Activated CD8-positive, alpha-beta memory T cell treated with anti-CD3 and anti-CD28 coated beads, Interleukin-2, amount 50 U/mL, for 24 hours (primary cell): Measurements from ENCODE around the gene PLIN5.

Experiments used
- DNase-seq: peaks from one replicate; pipeline ENCODE4 v3.0.0-alpha.2; 2020; ENCODE audit errors: extremely low read depth

PLIN5 gene

DNA sequence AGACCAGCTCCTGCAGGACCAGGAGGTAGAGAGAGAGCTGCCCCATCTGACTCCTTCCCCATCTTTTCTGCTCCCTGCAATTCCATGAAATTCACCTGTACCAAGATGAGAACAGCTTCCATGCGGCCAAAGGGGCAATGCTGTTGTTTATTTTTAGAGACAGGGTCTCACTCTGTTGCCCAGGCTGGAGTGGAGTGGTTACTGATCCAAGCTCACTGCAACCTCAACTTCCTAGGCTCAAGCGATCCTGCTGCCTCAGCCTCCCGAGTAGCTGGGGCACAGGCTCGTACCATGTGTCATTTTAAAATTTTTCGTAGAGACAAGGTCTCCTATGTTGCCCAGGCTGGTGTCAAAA is 13.2 kb downstream of the PLIN5 start:
- no peak for DNase-seq

DNA sequence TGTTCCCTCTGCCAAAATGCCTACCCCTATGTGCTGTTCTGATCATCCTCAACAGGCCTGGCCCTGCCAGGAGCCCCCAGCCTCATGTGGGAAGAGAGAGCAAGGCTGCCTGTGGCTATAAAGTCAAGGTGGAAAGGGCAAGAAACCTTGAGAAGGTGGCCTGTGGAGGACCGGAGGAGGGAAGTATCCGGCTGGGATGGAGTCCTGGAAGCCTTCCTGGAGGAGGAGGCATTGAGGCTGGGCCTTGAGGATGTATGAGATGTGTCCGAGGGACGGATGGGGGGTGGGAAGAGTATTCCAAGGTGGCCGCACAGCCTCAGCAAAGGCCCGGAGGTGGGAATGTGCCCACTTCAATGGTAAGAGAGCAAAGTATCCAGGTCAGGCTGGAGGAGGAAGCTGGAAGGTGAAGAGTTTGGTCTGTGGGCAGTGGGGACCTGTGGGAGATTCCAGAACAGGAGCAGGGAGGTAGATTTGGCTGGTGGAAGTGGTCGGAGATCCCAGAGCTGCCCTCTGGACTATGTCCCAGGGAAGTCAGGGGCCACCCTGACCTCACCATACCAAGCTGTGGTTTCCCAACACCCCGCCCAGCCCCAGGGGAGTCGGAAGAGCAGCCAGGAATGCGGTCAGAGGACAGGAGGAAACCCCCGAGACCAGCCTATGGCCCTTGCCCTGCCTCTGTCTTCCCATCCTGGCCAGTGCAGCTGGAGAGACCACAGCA is 13.7 kb downstream of the PLIN5 start:
- no peak for DNase-seq

DNA sequence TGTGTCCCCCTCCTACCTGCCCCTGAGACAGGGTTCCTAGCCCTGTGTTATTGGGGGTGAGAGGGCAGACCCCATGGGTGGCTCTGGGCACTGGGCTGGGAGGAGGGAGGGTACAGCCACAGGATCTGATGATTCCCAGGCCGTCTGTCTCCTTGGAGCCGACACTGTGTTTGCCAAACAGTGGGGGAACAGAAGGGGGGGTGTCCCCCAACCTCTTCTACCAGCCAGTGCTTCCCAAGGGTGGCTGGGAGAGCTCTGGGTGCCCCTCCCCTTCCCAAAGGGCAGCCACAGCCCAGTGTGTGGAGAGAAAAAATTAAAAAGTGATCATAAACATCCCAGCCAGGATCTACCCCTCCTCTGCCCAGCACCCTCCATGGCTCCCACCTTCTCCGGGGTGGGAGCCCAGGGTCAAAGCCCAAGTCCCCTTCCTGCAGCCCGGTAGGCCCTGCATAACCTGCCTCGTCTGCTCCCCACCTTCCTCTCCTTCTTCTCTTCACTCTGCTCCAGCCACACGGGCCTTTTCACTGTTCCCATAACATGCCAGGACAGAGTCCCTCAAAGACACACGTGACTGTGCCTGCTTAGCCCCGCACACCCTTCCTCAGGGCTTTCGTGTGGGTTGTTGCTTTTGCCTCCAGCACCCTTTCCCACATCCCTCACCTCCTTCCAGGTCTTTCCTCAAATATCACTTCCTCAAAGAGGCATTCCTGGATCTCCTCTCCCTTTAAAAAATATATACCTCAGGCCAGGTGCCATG is 15.3 kb downstream of the PLIN5 start:
- no peak for DNase-seq

DNA sequence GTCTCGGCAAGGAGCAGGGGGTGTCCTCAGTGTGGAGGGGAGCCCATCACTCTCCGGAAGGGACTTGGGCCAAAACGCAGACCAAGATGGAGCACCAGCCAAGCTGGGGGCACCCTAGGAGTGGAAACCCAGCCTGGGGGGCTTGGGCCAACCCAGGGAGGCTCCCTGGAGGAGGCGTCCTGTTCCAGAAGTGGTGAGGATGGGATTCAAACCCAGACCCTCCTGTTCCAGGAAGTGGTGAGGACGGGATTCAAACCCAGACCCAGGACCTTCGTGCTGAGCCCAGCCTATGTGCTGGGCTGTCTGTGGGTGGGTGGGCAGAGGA is 15.9 kb downstream of the PLIN5 start:
- DNase-seq = no peak

DNA sequence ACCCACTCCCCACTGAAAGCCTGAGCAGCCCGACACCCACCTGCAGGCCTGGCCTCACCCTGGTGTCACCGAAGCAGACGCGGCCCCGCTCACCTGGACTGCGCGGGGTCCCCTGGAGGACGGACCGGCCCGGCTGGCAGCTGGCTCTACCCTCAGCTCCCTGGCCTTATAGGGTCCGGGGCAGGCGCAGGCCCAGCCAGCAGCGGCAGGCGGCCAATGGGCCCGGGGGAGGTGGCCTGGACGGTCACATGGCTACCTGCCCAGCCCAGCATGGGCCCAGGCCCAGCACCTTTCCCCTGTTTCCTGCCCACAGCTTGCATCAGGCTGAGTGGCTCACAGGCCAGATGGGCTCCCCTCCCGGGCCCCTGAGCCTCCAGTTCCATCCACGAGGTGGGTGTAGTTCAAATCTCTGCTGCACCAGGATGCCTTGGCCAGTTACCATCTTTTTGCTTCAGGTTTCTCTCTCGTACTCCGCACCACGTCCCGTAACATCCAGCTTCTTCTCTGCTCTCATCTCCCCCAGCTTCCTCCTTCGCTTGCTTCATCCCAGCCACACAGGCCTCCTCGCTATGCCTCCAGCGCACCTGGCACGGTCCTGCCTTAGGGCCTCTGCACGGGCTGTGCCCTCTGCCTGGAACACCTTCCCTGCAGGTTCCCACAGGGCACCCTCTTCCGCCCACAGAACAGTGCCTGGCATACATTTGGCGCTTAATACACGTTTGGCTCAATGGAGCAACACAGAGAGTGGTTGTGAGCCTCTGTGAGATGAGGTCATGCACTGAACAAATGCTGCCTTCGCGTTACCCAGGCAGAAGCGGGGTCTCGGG is 16.5 kb downstream of the PLIN5 start, which contains the start of gene PLIN4:
TSS of gene PLIN4 (minus strand) at position 142 of the 827 bp plus-strand sequence. CDS start 214 bp downstream, outside the sequence.
- DNase-seq = no peak

DNA sequence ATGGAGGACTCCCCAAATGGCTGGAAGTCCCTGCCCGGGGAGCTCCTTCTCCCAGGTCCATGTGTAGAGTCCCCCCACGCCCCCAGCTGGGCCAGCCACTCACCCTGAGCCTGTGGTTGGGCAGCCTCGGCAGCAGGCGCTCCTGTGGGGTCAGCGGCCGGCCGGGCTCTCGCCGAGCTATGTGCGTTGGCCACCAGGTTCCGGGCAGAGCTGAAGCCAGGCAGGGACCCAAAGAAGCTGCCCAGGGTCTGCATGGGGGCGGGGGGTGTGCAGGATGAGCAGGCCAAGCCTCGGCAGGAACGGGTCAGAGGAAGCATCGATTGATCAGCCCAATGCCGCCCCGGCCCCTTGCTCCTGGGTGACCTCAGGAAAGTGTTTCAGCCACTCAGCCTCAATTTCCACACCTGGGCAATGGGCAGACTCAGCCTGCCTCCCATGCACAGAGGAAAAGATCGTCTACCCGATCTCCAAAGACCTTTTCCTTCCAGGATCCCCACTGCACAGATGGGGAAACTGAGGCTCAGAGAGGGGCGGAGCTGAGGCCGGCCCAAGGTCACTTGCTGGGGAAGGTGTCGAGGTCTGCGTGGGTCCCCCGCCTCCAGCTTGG is 17.5 kb downstream of the PLIN5 start:
- no peak for DNase-seq

DNA sequence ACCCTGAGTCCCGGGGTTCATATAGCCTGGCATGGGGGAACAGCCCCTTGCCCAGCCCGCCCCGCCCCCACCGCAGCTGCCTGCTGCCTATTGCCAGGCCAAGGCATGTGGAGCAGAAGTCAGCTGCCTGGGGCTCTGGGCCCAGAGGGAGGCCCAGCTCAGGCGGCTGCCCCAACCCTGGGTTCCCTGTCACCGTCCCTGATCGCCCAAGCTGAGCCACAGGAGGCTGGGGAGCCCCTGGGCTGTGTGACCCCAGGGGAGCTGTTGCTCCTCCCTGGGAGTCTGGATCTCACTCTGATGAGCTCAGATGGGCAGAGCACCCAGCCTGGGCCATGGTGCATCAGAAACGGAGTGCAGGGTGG is 18.1 kb downstream of the PLIN5 start:
- DNase-seq = no peak

DNA sequence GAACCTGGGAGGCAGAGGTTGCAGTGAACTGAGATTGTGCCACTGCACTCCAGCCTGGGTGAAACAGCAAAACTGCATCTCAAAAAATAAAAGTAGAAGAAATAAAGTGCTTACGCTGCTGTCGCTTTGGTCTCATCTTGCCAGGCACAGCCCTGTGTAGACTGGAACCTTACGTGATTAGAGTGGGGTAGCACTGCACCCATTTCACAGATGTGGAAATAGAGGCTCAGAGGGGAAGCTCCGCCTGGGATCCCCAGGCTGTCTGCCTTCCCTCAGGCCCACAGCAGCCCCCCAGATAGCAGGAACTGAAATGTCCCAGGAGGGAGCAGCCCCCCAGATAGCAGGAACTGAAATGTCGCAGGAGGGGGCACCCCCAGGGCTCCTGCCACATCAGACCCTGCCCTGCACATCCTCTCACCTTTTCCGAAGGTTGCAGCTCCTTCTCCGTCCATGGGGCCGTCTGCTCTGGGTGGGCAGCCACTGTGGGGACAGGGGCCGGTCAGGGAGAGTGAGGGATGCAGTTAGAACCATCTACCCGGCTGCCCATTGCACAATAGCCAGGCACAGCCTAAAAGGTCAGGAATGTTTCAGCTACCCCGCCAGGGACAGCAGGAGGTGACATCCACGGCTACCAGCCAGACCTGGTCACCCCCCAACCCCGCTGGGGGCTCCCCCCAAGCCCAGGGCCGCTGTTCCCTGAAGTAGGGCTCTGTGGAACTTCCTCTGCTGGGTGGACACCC is 18.7 kb downstream of the PLIN5 start:
- DNase-seq = no peak

DNA sequence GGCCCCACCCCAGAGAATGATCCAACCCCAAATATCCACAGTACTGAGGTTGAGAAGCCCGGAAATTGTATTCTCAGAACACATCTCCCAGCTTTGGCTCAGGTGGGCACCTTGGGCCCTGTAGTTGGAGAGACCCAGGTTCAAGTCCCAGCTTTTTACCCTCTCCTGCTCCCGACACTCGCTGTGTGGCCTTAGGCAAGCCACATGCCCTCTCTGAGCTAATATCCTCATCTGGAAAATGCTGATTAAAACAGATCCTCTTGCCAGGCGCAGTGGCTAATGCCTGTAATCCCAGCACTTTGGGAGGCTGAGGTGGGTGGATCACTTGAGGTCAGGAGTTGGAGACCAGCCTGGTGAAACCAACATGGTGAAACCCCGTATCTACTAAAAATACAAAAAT is 19.3 kb downstream of the PLIN5 start:
- DNase-seq = no peak

DNA sequence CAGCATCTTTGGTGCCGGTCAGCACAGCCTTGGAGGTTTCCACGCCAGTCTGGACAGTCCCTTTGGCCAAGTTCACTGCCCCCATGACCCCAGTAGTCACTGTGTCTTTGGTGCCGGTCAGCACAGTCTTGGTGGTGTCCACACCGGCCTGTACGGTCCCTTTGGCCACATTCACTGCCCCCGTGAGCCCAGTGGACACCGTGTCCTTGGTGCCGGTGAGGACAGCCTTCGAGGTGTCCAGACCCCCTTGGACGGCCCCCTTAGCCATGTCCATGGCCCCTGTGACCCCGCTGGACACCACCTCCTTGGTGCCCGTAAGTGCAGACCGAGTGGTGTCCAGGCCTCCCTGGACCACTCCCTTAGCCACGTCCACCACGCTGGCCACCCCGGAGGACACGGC is 21.8 kb downstream of the PLIN5 start:
- no peak for DNase-seq

DNA sequence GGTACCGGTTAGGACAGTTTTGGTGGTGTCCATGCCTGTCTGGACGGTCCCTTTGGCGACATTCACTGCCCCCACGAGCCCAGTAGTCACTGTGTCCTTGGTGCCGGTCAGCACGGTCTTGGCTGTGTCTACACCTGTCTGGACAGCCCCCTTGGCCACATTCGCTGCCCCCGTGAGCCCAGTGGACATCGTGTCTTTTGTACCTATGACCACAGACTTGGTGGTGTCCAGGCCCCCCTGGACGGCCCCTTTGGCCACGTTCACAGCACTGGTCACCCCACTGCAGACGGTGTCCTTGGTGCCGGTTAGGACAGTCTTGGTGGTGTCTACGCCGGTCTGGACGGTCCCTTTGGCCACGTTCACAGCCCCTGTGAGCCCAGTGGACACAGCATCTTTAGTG is 23.0 kb downstream of the PLIN5 start:
- no peak for DNase-seq

DNA sequence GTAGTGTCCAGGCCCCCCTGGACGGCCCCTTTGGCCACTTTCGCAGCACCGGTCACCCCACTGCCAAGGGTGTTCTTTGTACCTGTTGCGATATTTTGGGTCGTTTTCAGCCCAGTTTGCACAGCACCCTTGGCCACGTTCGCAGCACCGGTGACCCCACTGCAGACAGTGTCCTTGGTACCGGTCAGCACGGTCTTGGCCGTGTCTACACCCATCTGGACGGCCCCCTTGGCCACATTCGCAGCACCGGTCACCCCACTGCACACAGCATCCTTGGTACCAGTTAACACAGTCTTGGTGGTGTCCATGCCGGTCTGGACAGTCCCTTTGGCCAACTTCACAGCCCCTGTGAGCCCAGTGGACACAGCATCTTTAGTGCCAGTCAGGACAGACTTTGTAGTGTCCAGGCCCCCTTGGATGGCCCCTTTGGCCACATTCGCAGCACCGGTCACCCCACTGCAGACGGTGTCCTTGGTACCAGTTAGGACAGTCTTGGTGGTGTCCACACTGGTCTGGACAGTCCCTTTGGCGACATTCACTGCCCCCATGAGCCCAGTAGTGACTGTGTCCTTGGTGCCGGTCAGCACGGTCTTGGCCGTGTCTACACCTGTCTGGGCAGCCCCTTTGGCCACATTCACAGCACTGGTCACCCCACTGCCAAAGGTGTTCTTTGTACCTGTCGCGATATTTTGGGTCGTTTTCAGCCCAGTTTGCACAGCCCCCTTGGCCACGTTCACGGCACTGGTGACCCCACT is 23.5 kb downstream of the PLIN5 start:
- DNase-seq = no peak

DNA sequence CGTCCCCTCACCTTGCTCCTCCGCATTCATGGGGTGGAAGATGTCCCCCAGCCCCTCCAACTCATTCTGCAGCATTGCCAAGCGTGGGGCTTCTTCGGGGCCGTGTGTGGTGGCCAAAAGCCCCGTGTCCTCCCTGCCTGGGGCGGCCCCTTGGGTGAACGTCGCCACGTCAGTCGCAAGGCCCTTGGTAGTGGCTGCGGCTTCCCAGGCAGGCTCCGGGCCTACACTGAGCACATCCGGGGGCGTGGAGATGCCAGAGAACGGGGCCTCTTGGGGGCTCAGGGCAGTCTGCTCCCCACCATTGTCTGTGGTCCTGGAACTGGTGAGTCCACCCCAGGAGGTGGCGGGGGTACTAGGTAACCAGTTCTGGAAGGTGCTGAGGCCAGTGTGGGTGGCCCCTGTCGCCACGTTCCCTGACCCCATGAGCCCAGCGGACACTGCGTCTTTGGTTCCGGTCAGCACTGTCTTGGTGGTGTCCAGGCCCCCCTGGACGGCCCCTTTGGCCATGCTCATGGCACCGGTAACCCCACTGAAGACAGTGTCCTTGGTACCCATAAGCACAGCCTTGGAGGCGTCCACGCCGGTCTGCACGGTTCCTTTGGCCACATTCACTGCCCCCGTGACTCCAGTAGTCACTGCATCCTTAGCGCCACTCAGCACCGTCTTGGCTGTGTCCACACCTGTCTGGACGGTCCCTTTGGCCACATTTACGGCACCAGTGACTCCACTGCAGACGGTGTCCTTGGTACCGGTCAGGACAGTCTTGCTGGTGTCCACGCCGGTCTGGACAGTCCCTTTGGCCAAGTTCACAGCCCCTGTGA is 24.4 kb downstream of the PLIN5 start:
- DNase-seq = no peak

DNA sequence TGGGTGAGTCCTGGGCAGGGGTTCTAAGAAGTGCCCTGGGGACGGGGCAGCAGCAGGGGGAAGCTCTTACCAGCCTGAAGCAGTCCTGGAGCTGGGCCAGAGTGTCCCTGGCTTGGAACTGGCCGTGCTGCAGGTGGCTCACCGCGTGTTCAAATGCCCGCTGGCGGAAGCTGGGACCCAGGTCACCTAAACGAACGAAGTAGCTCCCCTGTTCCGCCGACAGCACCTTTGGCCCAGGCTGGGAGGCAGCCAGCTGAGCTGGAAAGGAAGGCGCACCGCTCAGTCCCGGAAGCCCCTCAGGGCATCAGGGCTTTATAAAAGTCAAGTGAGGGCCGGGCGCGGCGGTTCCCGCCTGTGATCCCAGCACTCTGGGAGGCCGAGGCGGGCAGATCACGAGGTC is 26.3 kb downstream of the PLIN5 start:
- DNase-seq = no peak

DNA sequence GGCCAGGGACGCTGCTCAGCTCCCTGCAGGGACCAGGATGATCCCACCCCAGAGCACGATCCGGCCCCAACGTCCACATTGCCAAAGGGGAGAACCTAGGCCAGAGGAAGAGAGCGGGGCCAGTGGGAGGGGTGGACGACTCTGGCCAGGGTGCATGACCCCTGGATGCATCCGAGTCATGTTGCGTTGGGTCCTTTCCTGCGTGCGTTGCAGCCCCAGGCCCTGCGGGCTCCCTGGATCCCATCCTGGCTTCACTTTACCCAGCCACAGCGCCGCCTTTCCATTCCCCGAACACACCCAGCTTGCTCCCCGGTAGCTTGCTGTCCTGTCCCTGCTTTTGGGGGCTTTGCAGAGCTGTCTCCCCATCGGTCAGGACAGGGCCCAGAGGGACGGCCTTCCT is 27.2 kb downstream of the PLIN5 start:
- no peak for DNase-seq

DNA sequence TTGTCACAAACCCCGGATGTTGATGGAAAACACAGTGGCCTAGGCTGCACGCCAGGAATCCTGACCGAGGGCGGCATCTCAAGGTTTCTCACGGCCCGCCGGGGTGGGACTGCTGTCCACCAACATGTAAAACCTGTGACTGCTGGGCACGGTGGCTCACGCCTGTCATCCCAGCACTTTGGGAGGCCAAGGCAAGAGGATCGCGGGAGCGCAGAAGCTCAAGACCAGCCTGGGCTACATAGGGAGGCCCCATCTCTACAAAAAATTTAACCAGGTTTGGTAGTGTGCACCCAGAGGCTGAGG is 27.9 kb downstream of the PLIN5 start:
- no peak for DNase-seq

DNA sequence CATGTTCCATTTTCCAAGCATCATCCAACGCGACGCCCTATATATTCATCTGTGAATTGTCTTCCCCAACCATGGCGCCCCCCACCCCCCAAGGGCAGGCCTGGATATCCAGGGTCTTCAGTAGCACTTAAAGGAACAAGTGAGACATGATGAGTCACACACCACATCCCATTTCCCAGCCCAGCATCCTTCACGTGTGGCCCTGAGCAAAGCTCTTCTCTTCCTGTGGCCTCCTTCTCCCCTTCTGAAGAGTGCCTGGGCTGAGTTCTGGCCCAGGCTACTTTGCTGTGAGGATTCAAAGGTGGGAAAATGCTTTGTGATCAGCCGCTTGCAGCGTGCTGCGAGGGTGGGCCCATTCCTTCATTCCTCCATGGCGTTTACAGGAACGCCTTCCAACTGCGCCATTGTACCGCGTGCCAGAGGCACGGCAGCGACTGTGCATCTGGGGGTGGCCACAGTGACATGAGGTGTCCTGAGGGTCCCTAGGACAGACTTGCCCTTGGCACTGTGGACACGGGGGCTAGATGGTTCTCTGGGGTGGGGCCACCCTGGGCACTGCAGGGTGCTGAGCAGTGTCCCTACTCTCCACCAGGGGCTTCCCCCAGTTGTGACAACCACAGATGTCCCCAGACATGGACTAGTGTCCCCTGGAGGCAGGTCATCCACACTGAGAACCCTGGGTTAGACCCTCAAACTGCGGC is 28.4 kb downstream of the PLIN5 start:
- DNase-seq = no peak

DNA sequence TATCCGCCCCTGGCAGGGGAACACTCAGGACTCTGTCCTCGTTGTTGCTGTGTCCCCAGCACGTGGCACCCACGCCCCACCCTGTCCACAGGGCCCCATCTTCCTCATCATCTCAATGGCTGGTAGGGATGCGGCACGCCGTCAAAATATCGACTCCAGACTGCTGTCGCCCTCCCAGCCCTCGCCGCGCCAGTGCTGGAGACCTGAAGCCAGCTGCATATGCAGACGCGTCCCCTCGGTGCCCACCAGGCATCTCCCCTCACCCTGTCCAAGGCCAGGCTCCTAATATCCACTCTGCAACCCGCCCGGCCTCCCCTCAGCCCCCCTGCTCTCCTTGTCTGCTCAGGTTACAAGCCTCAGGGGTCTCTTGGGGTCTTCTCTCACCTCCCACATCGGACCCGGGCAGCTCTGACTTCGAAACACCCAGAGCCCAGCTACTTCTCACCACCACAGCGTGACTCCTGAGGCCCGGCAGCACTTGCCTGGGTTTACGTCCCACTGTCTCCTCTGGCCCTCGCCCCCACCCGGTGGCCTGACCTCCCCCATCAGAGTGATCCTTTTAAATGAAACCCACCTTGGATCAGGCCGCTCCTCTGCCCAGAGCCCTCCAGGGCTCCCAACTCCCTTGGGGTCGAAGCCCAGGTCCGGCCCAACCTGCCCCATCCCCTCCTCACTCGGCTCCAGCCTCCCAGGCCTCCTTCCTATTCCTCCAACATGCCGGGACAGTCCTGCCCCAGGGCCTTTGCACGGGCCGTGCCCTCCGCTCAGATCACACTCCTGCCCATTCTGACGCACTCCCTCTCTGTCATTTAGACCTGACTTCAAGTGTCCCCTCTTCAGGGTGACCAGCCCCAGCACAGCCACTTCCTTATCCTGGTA is 29.2 kb downstream of the PLIN5 start:
- no peak for DNase-seq
